Measurements from ENCODE around the gene HECTD1.
"Not testable (repeated sequence)": the region's sequence is repeated elsewhere in the genome, so short reads cannot be mapped to it uniquely, and the experiment has no call there.

The HECTD1 gene

DNA sequence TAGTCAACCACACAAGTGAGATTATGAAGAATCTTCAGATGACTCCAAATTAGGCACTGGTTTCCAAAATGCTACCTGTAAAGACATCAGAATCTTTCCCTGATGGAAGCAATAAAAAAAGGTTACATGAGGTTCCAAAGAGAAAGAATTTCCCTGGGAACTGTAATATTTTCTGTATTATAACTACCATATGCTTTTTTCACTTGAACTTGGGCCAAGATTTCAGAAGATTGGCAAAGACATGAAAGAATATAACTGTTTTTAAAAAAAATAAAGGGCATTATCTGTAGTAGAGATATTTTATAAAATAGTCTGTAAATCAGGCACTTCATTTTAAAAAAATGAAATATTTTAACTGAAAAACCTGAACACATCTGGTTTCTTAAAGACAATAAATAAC, 12.9 kb downstream of the HECTD1 start:
- DNase-seq (ENCODE audit: low spot score) = no peak

DNA sequence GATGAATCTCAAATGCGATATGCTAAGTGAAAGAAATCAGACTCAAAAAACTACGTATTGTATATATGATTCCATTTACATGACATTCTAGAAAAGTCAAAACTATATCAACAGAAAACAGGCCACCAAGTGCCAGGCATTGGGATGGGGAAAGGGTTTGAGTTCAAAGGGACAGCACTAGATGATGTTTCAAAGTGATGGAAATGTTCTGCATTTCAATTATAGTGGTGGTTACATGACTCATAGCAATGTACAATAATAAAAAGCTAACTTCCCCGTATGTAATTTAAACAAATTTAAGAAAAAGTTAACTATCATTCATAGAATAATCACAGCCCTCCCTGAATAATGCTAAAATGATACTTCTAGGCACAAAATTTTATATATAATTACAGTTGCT, 13.5 kb downstream of the HECTD1 start:
- DNase-seq (ENCODE audit: low spot score) = no peak

GRCh38 chr14:31192544-31192943, 15.0 kb downstream of the HECTD1 start:
- DNase-seq (ENCODE audit: low spot score) = not testable (repeated sequence)

- no peak for DNase-seq (ENCODE audit: low spot score)
These were observed 16.8 kb downstream of the HECTD1 start for GRCh38 chr14:31190717-31191263.

- no peak for DNase-seq (ENCODE audit: low spot score)
These were observed 17.4 kb downstream of the HECTD1 start for GRCh38 chr14:31190219-31190603.

GRCh38 chr14:31189346-31190218, 18.0 kb downstream of the HECTD1 start:
- no peak for DNase-seq (ENCODE audit: low spot score)

- no peak for DNase-seq (ENCODE audit: low spot score)
These were observed 18.8 kb downstream of the HECTD1 start for GRCh38 chr14:31188744-31189143.

GRCh38 chr14:31182016-31182415, 25.6 kb downstream of the HECTD1 start:
- DNase-seq (ENCODE audit: low spot score) = not testable (repeated sequence)

DNA sequence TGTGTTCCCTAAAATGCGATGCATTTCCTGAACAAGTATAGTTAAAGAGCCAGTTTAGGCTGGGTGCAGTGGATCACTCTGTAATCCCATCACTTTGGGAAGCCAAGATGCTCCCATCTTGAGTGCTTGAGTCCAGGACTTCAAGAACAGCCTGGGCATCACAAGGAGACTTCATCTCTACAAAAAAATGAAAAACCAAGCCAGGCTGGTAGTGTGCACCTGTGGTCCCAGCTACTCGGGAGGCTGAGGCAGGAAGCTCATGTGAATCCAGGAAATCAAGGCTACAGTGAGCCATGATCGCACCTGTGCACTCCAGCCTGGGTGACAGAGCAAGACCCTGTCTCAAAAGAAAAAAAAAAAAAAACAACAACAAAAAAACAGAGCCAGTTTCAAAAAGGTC, 26.3 kb downstream of the HECTD1 start:
- DNase-seq (ENCODE audit: low spot score) = no peak

DNA sequence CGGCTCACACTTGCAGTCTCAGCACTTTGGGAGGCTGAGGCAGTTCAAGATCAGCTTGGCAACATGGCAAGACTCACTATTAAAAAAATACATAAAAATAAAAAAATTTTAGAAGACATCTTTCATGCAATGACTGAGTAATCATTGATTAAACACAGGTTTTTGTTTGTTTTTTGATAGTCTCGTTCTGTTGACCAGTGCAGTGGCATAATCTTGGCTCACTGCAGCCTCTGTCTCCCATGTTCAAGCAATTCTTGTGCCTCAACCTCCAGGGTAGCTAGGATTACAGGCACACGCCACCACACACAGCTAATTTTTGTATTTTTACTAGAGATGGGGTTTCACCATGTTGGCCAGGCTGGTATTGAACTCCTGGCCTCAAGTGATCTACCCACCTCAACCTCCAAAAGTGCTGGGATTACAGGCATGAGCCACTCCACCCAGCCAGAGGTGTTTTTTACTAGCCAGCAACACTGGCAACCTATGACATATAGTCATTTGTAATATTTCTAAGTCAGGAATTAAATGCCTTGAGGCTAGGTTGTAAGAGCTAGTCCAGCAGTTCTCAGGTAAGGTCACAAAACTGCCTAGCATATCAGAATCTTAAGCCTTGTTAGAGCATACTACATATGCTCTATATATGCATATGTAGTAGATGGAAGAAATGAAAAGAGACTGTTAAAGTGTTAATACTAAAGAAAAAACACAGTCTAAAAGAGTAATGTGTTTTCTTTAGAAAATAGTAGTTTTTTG, 27.1 kb downstream of the HECTD1 start:
- no peak for DNase-seq (ENCODE audit: low spot score)

- no peak for DNase-seq (ENCODE audit: low spot score)
These were observed 33.2 kb downstream of the HECTD1 start for GRCh38 chr14:31174433-31174832.

- DNase-seq (ENCODE audit: low spot score) = no peak
These were observed 34.3 kb downstream of the HECTD1 start for GRCh38 chr14:31173120-31173837.

DNA sequence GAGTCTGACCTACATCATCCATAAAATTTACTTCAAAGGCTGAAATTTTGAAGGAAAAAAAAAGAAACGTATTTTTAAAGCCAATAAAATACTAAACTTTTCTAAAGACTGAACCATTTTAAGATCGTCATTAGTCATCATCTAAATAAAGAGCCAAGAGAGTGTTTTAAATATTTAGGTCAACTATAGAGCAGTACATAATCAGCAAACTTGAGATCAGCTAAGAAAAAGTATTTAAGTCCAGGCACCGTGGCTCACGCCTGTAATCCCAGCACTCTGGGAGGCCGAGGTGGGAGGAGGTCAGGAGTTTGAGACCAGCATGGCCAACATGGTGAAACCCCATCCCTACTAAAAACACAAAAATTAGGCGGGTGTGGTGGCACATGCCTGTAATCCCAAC, 35.5 kb downstream of the HECTD1 start:
- DNase-seq (ENCODE audit: low spot score) = no peak

DNA sequence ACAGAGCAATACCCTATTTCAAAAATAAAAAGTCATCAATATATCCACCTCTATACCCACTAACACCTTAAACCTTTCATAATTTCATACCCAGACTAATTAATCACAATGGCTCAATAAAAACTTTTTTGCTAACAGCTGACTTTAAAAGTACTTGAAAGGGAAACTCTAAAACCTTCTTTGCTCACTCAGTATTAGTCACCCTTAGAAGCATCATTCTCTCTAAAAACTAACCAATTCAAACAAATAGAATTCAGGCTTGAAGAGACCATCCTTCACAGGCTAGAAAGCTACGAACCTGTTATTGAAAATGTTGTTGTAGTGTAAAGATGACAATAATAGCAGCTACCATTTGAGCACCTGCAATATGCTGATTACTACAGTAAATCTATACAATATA, 37.2 kb downstream of the HECTD1 start:
- DNase-seq (ENCODE audit: low spot score) = no peak

DNA sequence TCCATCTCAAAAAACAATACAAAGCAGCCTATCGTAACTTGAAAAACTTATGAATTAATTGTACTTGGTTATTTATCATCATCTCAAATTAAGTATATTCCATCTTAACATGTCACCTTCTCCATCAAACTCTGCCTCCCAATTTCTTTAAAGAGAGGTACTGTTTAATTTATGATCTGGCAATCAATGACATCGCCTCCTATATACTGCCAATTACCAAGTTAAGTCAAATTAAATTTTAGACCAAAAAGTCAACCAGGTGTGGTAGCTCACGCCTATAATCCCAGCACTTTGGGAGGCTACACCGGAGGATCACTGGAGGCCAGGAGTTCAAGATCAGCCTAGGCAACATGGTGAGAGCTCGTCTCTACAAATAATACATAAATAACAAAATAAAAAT, 37.7 kb downstream of the HECTD1 start:
- no peak for DNase-seq (ENCODE audit: low spot score)

- DNase-seq (ENCODE audit: low spot score) = no peak
These were observed 40.6 kb downstream of the HECTD1 start for GRCh38 chr14:31167032-31167431.

- no peak for DNase-seq (ENCODE audit: low spot score)
These were observed 41.4 kb downstream of the HECTD1 start for GRCh38 chr14:31166271-31166561.

DNA sequence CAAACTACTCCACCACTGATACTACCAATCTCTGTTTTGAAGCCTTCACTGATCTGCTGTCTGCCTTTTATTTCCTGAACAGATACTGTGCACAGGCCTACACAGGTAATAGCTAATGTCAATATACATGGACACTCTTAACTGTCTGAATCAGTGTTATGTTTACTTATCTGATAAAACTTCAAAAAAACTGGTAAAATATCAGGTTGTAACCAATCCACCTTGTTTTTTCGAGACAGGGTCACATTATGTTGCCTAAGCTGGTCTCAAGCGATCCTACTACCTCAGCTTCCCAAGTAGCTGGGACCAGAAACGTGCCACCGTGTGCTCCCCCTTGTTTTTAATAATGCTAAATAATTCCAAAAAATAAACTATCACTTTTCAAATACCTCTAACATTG, 43.5 kb downstream of the HECTD1 start:
- DNase-seq (ENCODE audit: low spot score) = no peak

GRCh38 chr14:31162910-31163649, 44.5 kb downstream of the HECTD1 start:
- no peak for DNase-seq (ENCODE audit: low spot score)

GRCh38 chr14:31161274-31161673, 46.3 kb downstream of the HECTD1 start:
- no peak for DNase-seq (ENCODE audit: low spot score)

DNA sequence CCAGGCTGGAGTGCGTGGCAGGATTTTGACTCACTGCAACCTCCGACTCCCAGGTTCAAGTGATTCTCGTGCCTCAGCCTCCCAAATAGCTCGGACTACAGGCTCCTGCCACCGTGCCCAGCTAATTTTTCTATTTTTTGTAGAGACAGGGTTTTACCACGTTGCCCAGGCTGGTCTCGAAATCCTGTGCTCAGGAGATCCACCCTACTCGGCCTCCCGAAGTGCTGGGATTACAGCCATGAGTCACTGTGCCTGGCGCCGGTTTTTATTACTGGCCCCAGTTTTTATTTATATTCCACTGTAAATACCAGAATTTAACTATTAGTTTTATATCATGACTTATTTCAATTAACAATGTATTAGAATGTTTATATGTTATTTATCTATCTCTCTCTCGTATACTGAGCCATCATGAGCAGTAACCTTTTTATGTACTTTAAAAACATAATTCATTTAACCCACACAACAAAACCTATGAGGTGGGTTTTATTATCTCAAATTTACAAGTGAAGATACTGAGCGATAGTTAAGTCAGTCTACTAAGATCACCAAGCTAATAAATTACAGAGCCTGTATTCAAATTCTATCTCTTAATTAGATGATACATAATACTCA, 47.8 kb downstream of the HECTD1 start:
- DNase-seq (ENCODE audit: low spot score) = no peak

DNA sequence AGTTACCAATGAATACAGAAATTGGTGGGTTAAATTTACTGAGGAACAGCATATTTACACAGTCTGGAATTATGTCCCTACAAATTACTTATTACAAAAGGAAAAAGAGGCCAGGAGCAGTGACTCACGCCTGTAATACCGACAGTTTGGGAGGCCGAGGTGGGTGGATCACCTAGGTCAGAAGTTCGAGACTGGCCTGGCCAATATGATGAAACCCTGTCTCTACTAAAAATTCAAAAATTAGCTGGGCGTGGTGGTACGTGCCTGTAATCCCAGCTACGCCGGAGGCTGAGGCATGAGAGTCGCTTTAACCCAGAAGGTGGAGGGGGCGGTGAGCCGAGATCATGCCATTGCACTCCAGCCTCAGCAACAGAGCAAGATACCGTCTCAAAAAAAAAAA, 52.6 kb downstream of the HECTD1 start:
- no peak for DNase-seq (ENCODE audit: low spot score)
